Measurements from ENCODE around the gene MTFMT. TPM values are rescaled to one million over a fixed set of nuclear protein-coding genes. Genes with fewer than 3 reads are reported as not detected.
A peak's percentile ranks its signal among the peaks of the same experiment; 100 is the strongest.

Gene MTFMT
- total and polyA plus RNA-seq, 2 of the 13 experiments (the other 11 are each of a cell fraction or from before 2014, with no cell fraction given) = 9.9 to 23.2 TPM

GRCh38 chr15:65050270-65050669 lies 20.8 kb upstream of the MTFMT start:
- no peak for FAIRE-seq
- in situ Hi-C loops (cut with HindIII; ENCODE audit: extremely low pct_ligation_motif_present, low pct_unique_long_range_greater_than_20kb) = loop anchor here (5.0 kb wide), 1 partner anchor 37 kb away; no protein-coding TSS in a partner anchor

GRCh38 chr15:65049418-65049840 lies 20.0 kb upstream of the MTFMT start:
- peaks cover 64% of the 10 kb centered on the region for H3K4me1 ChIP-seq (ENCODE audit: insufficient read depth, low read length)
- 95% methylated on average over 19 of the region's 19 CpGs for WGBS (ENCODE audit: low lambda C conversion rate)
- H3K4me3 ChIP-seq (replicated peaks in 1 of 3; ENCODE audit: insufficient read depth in 1 of 3, low read depth in 2 of 3, low read length in 3 of 3) = no peak overlapping the region
- H2AFZ ChIP-seq (ENCODE audit: low read length) = no peak overlapping the region
- H3K27me3 ChIP-seq (ENCODE audit: control insufficient read depth in 1 of 2, insufficient read depth in 2 of 2, low read length in 2 of 2) = no peaks in the 10 kb centered on the region
- CTCF ChIA-PET (ENCODE audit: low intra/inter-chr PET ratio, low total read pairs) = no interaction called here
- in situ Hi-C loops (cut with HindIII; ENCODE audit: extremely low pct_ligation_motif_present, low pct_unique_long_range_greater_than_20kb) = no loop called here
- H3K79me2 ChIP-seq (ENCODE audit: insufficient read depth, low read length) = no peaks in the 10 kb centered on the region
- ATAC-seq = no peak
- no peak for DNase-seq (ENCODE audit: low spot score)
- TF ChIP-seq ZNF30 (CRISPR knock-in tag; IDR thresholded peaks at IDR 0.05) (no peak), POLR2AphosphoS2 (IDR thresholded peaks at IDR 0.05; ENCODE audit: low read depth, low read length) (no peak), ARNTL (CRISPR knock-in tag; IDR thresholded peaks at IDR 0.05) (no peak), NFYB (CRISPR knock-in tag; IDR thresholded peaks at IDR 0.05) (peak; percentile 52), NFYC (CRISPR knock-in tag; IDR thresholded peaks at IDR 0.05) (peak; percentile 67), RFX5 (IDR thresholded peaks at IDR 0.05; ENCODE audit: low read depth, low read length) (0 out of 2 replicates have a peak, but pooled peaks have one; percentile 20), RFX1 (IDR thresholded peaks at IDR 0.05) (peak; percentile 24; the same call in 1 of the 2 replicates)
- TF ChIP-seq, protein P1, sequence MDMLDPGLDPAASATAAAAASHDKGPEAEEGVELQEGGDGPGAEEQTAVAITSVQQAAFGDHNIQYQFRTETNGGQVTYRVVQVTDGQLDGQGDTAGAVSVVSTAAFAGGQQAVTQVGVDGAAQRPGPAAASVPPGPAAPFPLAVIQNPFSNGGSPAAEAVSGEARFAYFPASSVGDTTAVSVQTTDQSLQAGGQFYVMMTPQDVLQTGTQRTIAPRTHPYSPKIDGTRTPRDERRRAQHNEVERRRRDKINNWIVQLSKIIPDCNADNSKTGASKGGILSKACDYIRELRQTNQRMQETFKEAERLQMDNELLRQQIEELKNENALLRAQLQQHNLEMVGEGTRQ (IDR thresholded peaks at IDR 0.05; ENCODE audit: low read depth, low read length) = peak; percentile 42
- TF ChIP-seq, protein P1 (CRISPR knock-in tag; IDR thresholded peaks at IDR 0.05; ENCODE audit: borderline replicate concordance) = no peak; the same call in 1 of the 2 replicates
- BruUV-seq (replicated peaks) = no TSS peak
- H4K20me1 ChIP-seq (ENCODE audit: insufficient read depth, low read length) = no peaks in the 10 kb centered on the region
- intact Hi-C loops (cut with micrococcal nuclease; ENCODE audit: unreplicated experiment) = no loop called here
- no peaks in the 10 kb centered on the region for H3K9me3 ChIP-seq (ENCODE audit: low read length)
- H3K9ac ChIP-seq (ENCODE audit: insufficient read depth, low read depth, low read length) = no peak overlapping the region
- no peak overlapping the region for H3K27ac ChIP-seq (ENCODE audit: extremely low read length, insufficient read depth, low read length)
- H3K4me2 ChIP-seq (ENCODE audit: low read depth, low read length) = no peak overlapping the region
- POLR2A ChIA-PET = no interaction called here
- FAIRE-seq = no peak
- H3K36me3 ChIP-seq (replicated peaks in 1 of 2; ENCODE audit: control insufficient read depth in 1 of 2, insufficient read depth in 2 of 2, low read length in 2 of 2) = no peaks in the 10 kb centered on the region

More at GRCh38 chr15:65050270-65050669, 20.8 kb upstream of the MTFMT start:
- DNase-seq (ENCODE audit: low spot score) (no peak), ATAC-seq (no peak)
- BruUV-seq (replicated peaks) = no TSS peak
- no peaks in the 10 kb centered on the region for H3K9me3 ChIP-seq (ENCODE audit: low read length)
- ChIA-PET POLR2A (no interaction called here), CTCF (ENCODE audit: low intra/inter-chr PET ratio, low total read pairs) (no interaction called here)
- H2AFZ ChIP-seq (ENCODE audit: low read length) = no peak overlapping the region
- peaks cover 64% of the 10 kb centered on the region for H3K4me1 ChIP-seq (ENCODE audit: insufficient read depth, low read length)
- intact Hi-C loops (cut with micrococcal nuclease; ENCODE audit: unreplicated experiment) = loop anchor here (5.0 to 10.0 kb wide), 2 partner anchors 58 to 245 kb away; partner anchors contain the start of gene RNU5A-1
- no peaks in the 10 kb centered on the region for H3K36me3 ChIP-seq (replicated peaks in 1 of 2; ENCODE audit: control insufficient read depth in 1 of 2, insufficient read depth in 2 of 2, low read length in 2 of 2)
- no peaks in the 10 kb centered on the region for H3K27me3 ChIP-seq (ENCODE audit: control insufficient read depth in 1 of 2, insufficient read depth in 2 of 2, low read length in 2 of 2)
- no peak overlapping the region for H3K9ac ChIP-seq (ENCODE audit: insufficient read depth, low read depth, low read length)
- no peaks in the 10 kb centered on the region for H4K20me1 ChIP-seq (ENCODE audit: insufficient read depth, low read length)
- no peak for TF ChIP-seq SMAD1 (CRISPR knock-in tag; IDR thresholded peaks at IDR 0.05; ENCODE audit: borderline replicate concordance, low read depth)
- 95% methylated on average over 4 of the region's 4 CpGs for WGBS (ENCODE audit: low lambda C conversion rate)
- no peaks in the 10 kb centered on the region for H3K79me2 ChIP-seq (ENCODE audit: insufficient read depth, low read length)
- no peak overlapping the region for H3K4me3 ChIP-seq (replicated peaks in 1 of 3; ENCODE audit: insufficient read depth in 1 of 3, low read depth in 2 of 3, low read length in 3 of 3)
- no peak overlapping the region for H3K27ac ChIP-seq (ENCODE audit: extremely low read length, insufficient read depth, low read length)
- H3K4me2 ChIP-seq (ENCODE audit: low read depth, low read length) = no peak overlapping the region
